Breast epithelium (tissue), 3 donors: ENCODE measurements around the gene GNG7.
A peak's percentile ranks its signal among the peaks of the same experiment; 100 is the strongest.

ENCODE experiments used
- POLR2AphosphoS5 ChIP-seq, 3 donors: sonication (generic); formaldehyde crosslinking; IDR thresholded peaks; one replicate each; pipeline ENCODE4 v1.6.1; 2017; ENCODE audit warnings: antibody characterized with exemption in 3 of 3
- TF ChIP-seq, protein P1 (sequence below), 3 donors: fragments of 450-650 bp; IDR thresholded peaks; one replicate each; pipeline ENCODE4 v1.5.1; 2016 to 2017; ENCODE audit warnings: antibody characterized with exemption in 3 of 3, mild to moderate bottlenecking in 3 of 3, moderate library complexity in 3 of 3

DNA sequence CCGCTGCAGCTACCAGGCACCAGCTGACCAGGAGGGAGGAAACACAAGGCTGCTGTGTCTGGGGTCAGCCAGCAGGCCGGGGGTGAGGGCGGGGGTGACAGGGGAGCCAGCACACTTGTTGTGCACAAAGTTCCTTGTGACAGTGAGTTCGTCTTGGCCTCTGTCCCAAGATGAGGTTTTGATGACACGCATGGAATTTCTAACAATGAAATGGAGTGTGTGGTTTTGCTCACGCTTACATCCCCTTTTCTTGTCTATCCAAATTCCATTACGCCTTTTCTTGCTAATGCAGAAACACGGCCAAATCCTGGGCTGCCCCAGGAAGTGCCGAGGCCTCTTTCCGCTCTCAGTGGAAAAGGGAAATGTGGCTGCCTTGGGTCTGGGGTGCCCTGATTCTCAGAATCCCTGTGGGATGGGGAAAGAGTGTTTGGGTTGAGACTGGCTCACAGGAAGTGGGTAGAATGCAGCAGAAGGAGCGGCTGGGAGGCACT, 152.7 kb downstream of the GNG7 start:
- TF ChIP-seq, protein P1, sequence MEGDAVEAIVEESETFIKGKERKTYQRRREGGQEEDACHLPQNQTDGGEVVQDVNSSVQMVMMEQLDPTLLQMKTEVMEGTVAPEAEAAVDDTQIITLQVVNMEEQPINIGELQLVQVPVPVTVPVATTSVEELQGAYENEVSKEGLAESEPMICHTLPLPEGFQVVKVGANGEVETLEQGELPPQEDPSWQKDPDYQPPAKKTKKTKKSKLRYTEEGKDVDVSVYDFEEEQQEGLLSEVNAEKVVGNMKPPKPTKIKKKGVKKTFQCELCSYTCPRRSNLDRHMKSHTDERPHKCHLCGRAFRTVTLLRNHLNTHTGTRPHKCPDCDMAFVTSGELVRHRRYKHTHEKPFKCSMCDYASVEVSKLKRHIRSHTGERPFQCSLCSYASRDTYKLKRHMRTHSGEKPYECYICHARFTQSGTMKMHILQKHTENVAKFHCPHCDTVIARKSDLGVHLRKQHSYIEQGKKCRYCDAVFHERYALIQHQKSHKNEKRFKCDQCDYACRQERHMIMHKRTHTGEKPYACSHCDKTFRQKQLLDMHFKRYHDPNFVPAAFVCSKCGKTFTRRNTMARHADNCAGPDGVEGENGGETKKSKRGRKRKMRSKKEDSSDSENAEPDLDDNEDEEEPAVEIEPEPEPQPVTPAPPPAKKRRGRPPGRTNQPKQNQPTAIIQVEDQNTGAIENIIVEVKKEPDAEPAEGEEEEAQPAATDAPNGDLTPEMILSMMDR (IDR thresholded peaks at IDR 0.05) = no peak
- peak; percentile 82 to 91 (median 85) for TF ChIP-seq POLR2AphosphoS5 (IDR thresholded peaks at IDR 0.05)
